H1 (cell line): ENCODE results near the gene PAQR9. TPM values are rescaled to one million over a fixed set of nuclear protein-coding genes. Genes with fewer than 3 reads are reported as not detected.

Experiments
- CTCF ChIA-PET: fragments of 300-600 bp; sonication (Branson Sonifier 250); formaldehyde crosslinking; loops from one replicate; lab custom pipeline; 2021; ENCODE audit not compliant: partially characterized antibody; lab: Charles Lee
- POLR2A ChIA-PET: fragments of 300-600 bp; sonication (Branson Sonifier 250); formaldehyde crosslinking; loops from one replicate; lab custom pipeline; 2021; ENCODE audit warnings: inconsistent platforms; ENCODE audit not compliant: partially characterized antibody; lab: Charles Lee
- DNase-seq, 2 experiments: peaks; one replicate each; pipeline versions ENCODE4 v3.0.0 to v3.0.0-alpha.2; 2010 to 2022; ENCODE audit warnings: low spot score in 2 of 2, low read depth in 1 of 2, mixed read lengths in 1 of 2
- FAIRE-seq: peaks from 2 replicates; lab custom pipeline; 2011; peaks lifted over from hg19 to GRCh38; lab: Jason Lieb, UNC
- H2AFZ ChIP-seq: 2 replicates; pipeline ENCODE4 v1.8.1; 2012; ENCODE audit warnings: low read length, inconsistent platforms
- H2AK5ac ChIP-seq: 2 replicates; pipeline ENCODE4 v1.6.1; 2013; ENCODE audit warnings: low read depth, low read length
- H2BK120ac ChIP-seq: replicated peaks from 2 replicates; pipeline ENCODE3; 2013; ENCODE audit warnings: low read depth, low read length, inconsistent platforms
- H2BK12ac ChIP-seq: 2 replicates; pipeline ENCODE4 v1.6.1; 2013; ENCODE audit warnings: low read depth, low read length
- H2BK15ac ChIP-seq: 2 replicates; pipeline ENCODE4 v1.6.1; 2013; ENCODE audit warnings: low read length
- H2BK20ac ChIP-seq: 2 replicates; pipeline ENCODE4 v1.6.1; 2013; ENCODE audit warnings: low read length
- H2BK5ac ChIP-seq: 2 replicates; pipeline ENCODE4 v1.6.1; 2013; ENCODE audit warnings: low read depth, low read length
- H3K14ac ChIP-seq: 2 replicates; pipeline ENCODE4 v1.6.1; 2013; ENCODE audit warnings: inconsistent platforms; ENCODE audit not compliant: insufficient read length
- H3K18ac ChIP-seq: 2 replicates; pipeline ENCODE4 v1.6.1; 2013; ENCODE audit warnings: low read length; ENCODE audit errors: extremely low read depth
- H3K23ac ChIP-seq: 2 replicates; pipeline ENCODE4 v1.6.1; 2013; ENCODE audit warnings: inconsistent platforms; ENCODE audit not compliant: insufficient read length
- H3K23me2 ChIP-seq: 2 replicates; pipeline ENCODE4 v1.6.1; 2013; ENCODE audit warnings: low read depth, low read length
- H3K27ac ChIP-seq: 2 replicates; pipeline ENCODE4 v1.6.1; 2011; ENCODE audit warnings: low read depth, low read length, inconsistent platforms
- H3K27me3 ChIP-seq, 4 experiments: replicated peaks in 1 of 4; 1 replicate in 1 of 4; 2 replicates in 3 of 4; pipeline versions ENCODE4 v1.6.1 to v1.8.1; 2011 to 2013; ENCODE audit warnings: low read length in 3 of 4, mild to moderate bottlenecking in 3 of 4, inconsistent platforms in 2 of 4, mixed read lengths in 2 of 4, moderate library complexity in 1 of 4; ENCODE audit not compliant: control insufficient read depth in 3 of 4, insufficient read depth in 3 of 4; ENCODE audit errors: extremely low read depth in 1 of 4
- H3K36me3 ChIP-seq, 4 experiments: 2 replicates each; pipeline versions ENCODE4 v1.6.1 to v1.8.1; 2011 to 2013; ENCODE audit warnings: mild to moderate bottlenecking in 4 of 4, low read length in 3 of 4, moderate library complexity in 2 of 4, control low read depth in 1 of 4, inconsistent platforms in 1 of 4; ENCODE audit not compliant: insufficient read depth in 4 of 4, control insufficient read depth in 2 of 4
- H3K4ac ChIP-seq: replicated peaks from 2 replicates; pipeline ENCODE3; 2013; ENCODE audit warnings: low read length, low read depth, mixed read lengths, inconsistent platforms; ENCODE audit not compliant: insufficient read length
- H3K4me1 ChIP-seq, 4 experiments: replicated peaks in 1 of 4; 1 replicate in 1 of 4; 2 replicates in 3 of 4; pipeline versions ENCODE4 v1.6.1 to v1.8.1; 2011 to 2013; ENCODE audit warnings: low read length in 3 of 4, inconsistent platforms in 2 of 4, mixed read lengths in 1 of 4; ENCODE audit not compliant: insufficient read depth in 4 of 4, control insufficient read depth in 3 of 4
- H3K4me2 ChIP-seq, 2 experiments: 2 replicates each; pipeline versions ENCODE4 v1.6.1 to v1.8.1; 2011 to 2013; ENCODE audit warnings: low read depth in 2 of 2, low read length in 2 of 2, control low read depth in 1 of 2, inconsistent platforms in 1 of 2, mild to moderate bottlenecking in 1 of 2; ENCODE audit not compliant: insufficient read depth in 1 of 2
- H3K4me3 ChIP-seq, 4 experiments: fragments of 200-600, 300-600 bp in 1 of 4; sonication (generic), shearing (Covaris generic), sonication (Bioruptor Twin) in 1 of 4; 2 replicates each; pipeline versions ENCODE4 v1.5.1 to v1.8.1; 2011 to 2016; ENCODE audit warnings: low read length in 4 of 4, low read depth in 3 of 4, control low read depth in 2 of 4, inconsistent platforms in 2 of 4, mild to moderate bottlenecking in 2 of 4, mixed read lengths in 1 of 4, moderate library complexity in 1 of 4; ENCODE audit not compliant: insufficient read depth in 2 of 4; ENCODE audit errors: extremely low read depth in 1 of 4
- H3K56ac ChIP-seq: replicated peaks from 2 replicates; pipeline ENCODE3; 2013; ENCODE audit warnings: low read depth, mild to moderate bottlenecking, mixed read lengths, low read length, inconsistent platforms; ENCODE audit not compliant: insufficient read length
- H3K79me1 ChIP-seq: 2 replicates; pipeline ENCODE4 v1.6.1; 2013; ENCODE audit warnings: low read depth, low read length, control low read depth
- H3K79me2 ChIP-seq, 2 experiments: 2 replicates each; pipeline versions ENCODE4 v1.6.1 to v1.8.1; 2012 to 2013; ENCODE audit warnings: low read length in 2 of 2, mild to moderate bottlenecking in 2 of 2, inconsistent platforms in 1 of 2; ENCODE audit not compliant: insufficient read depth in 2 of 2, control insufficient read depth in 1 of 2
- H3K9ac ChIP-seq, 4 experiments: replicated peaks in 1 of 4; 1 replicate in 1 of 4; 2 replicates in 3 of 4; pipeline versions ENCODE4 v1.6.1 to v1.8.1; 2011 to 2013; ENCODE audit warnings: low read depth in 3 of 4, low read length in 3 of 4, control low read depth in 2 of 4, mild to moderate bottlenecking in 2 of 4, moderate library complexity in 2 of 4, inconsistent platforms in 1 of 4; ENCODE audit errors: extremely low read depth in 1 of 4
- H3K9me3 ChIP-seq, 2 experiments: 2 replicates each; pipeline versions ENCODE4 v1.6.1 to v1.8.1; 2012 to 2013; ENCODE audit warnings: mild to moderate bottlenecking in 2 of 2, moderate library complexity in 2 of 2, control low read depth in 1 of 2, inconsistent platforms in 1 of 2, low read depth in 1 of 2, low read length in 1 of 2, mixed read lengths in 1 of 2; ENCODE audit not compliant: insufficient read depth in 2 of 2
- H4K20me1 ChIP-seq, 2 experiments: replicated peaks in 1 of 2; 2 replicates each; pipeline versions ENCODE3 to v1.8.1; 2011 to 2013; ENCODE audit warnings: inconsistent platforms in 2 of 2, low read length in 2 of 2, mild to moderate bottlenecking in 1 of 2; ENCODE audit not compliant: insufficient read depth in 2 of 2, control insufficient read depth in 1 of 2
- H4K5ac ChIP-seq: 2 replicates; pipeline ENCODE4 v1.6.1; 2013; ENCODE audit warnings: low read length, low read depth, mixed read lengths, inconsistent platforms; ENCODE audit not compliant: insufficient read length
- H4K8ac ChIP-seq: 2 replicates; pipeline ENCODE4 v1.8.0; 2013; ENCODE audit warnings: mild to moderate bottlenecking, moderate library complexity, low read length, inconsistent platforms; ENCODE audit not compliant: insufficient read depth; ENCODE audit errors: extremely low read depth
- H4K91ac ChIP-seq: replicated peaks from 2 replicates; pipeline ENCODE3; 2013; ENCODE audit warnings: low read length, mixed read lengths, inconsistent platforms; ENCODE audit not compliant: insufficient read length
- CHD2 ChIP-seq: IDR thresholded peaks from 2 replicates; pipeline ENCODE4 v1.6.1; 2012; ENCODE audit warnings: low read length, improper control_type of control experiment
- GTF2F1 ChIP-seq: IDR thresholded peaks from 2 replicates; pipeline ENCODE4 v1.6.1; 2012; ENCODE audit warnings: low read depth, low read length, improper control_type of control experiment, borderline replicate concordance
- POLR2A ChIP-seq, 2 experiments: IDR thresholded peaks; 1 replicate in 1 of 2; 2 replicates in 1 of 2; pipeline ENCODE4 v1.6.1; 2011; ENCODE audit warnings: low read depth in 2 of 2, low read length in 2 of 2, mild to moderate bottlenecking in 2 of 2; ENCODE audit errors: control extremely low read depth in 1 of 2
- POLR2AphosphoS5 ChIP-seq: IDR thresholded peaks from 2 replicates; pipeline ENCODE4 v1.6.1; 2011; ENCODE audit warnings: low read depth, low read length
- TBP ChIP-seq: IDR thresholded peaks from 2 replicates; pipeline ENCODE4 v1.6.1; 2011; ENCODE audit warnings: low read depth, low read length, improper control_type of control experiment
- TCF12 ChIP-seq: IDR thresholded peaks from 2 replicates; pipeline ENCODE4 v1.6.1; 2011; ENCODE audit warnings: low read depth, mild to moderate bottlenecking, low read length
- YY1 ChIP-seq: IDR thresholded peaks from 2 replicates; pipeline ENCODE4 v1.6.1; 2011; ENCODE audit warnings: low read depth, mild to moderate bottlenecking, low read length
- WGBS, 2 experiments: shearing (Covaris generic) in 1 of 2; methylation state at CpG; one replicate each; pipeline versions ENCODE4 v1.1.6 to v1.1.7; 2013 to 2015; ENCODE audit warnings: low lambda C conversion rate in 2 of 2, mixed read lengths in 2 of 2, inconsistent platforms in 1 of 2, low coverage in 1 of 2, missing lambda C conversion rate in 1 of 2; ENCODE audit not compliant: insufficient replicate concordance in 2 of 2, insufficient coverage in 1 of 2, insufficient read length in 1 of 2; ENCODE audit errors: extremely low coverage in 1 of 2, missing lambda C conversion rate in 1 of 2; 5-methylcytosine and 5-hydroxymethylcytosine counted together
- polyA plus RNA-seq, 7 experiments: library from polyadenylated mRNA; depleted of rRNA in 3 of 7; stranded (reverse) in 5 of 7; unstranded in 2 of 7; fragments of >200 nt in 5 of 7; fragments of 200-250 nt in 2 of 7; gene quantifications; 1 replicate in 5 of 7; 2 replicates in 1 of 7; 4 replicates in 1 of 7; pipeline versions ENCODE4 v1.2.1 to v1.2.3, GENCODE V29; 2011 to 2013; ENCODE audit warnings: missing spikeins in 2 of 7, mixed read lengths in 2 of 7
- total RNA-seq: library from RNA; stranded (reverse); fragmentation: NEBNext Ultra II Directional; extraction: Animal tissue kit (Norgen Biotek cat#: 25700); gene quantifications from 2 replicates; pipeline ENCODE4 v1.2.1, GENCODE V29; 2021

The PAQR9 gene
- total and polyA plus RNA-seq, 2 of the 8 experiments (the other 6 are each of a cell fraction or from before 2014, with no cell fraction given) = 2.6 to 5.2 TPM

DNA sequence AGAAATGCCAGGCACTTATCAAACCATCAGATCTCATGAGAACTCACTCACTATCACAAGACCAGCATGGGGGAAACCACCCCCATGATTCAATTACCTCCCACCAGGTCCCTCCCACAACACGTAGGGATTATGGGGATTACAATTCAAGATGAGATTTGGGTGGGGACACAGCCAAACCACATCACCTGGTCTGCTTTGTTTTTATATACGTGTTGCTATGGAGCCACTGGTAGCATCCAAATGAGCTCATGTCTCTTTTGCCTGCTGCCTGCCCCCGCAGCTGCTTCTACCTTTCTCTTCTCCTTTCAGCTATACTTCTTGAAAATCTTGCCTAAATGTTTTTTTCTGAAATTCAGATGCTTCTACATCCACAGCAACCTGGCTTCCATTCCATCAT, 47.8 kb downstream of the PAQR9 start:
- DNase-seq (no peak), FAIRE-seq (no peak)
- no peak overlapping the region for H4K91ac ChIP-seq
- no peaks in the 10 kb centered on the region for H3K27me3 ChIP-seq
- no peak overlapping the region for H2BK120ac ChIP-seq
- H3K18ac ChIP-seq = no peak overlapping the region
- H3K23ac ChIP-seq = no peak overlapping the region
- TF ChIP-seq POLR2AphosphoS5 (no peak), TCF12 (no peak), CHD2 (no peak), YY1 (no peak), GTF2F1 (no peak), POLR2A (IDR thresholded peaks at IDR 0.05; ENCODE audit: control extremely low read depth in 1 of 2, low read depth in 2 of 2, low read length in 2 of 2) (no peak), TBP (no peak)
- WGBS, 2 experiments = 81% methylated on average over 3 of the region's 3 CpGs; no CpG with 5 or more reads in 1 of the 2 experiments
- H2AK5ac ChIP-seq = no peak overlapping the region
- H2BK20ac ChIP-seq = no peak overlapping the region
- H4K8ac ChIP-seq = no peak overlapping the region
- no peak overlapping the region for H3K4me2 ChIP-seq
- no peak overlapping the region for H4K5ac ChIP-seq
- H3K79me2 ChIP-seq = no peaks in the 10 kb centered on the region
- H3K9ac ChIP-seq = no peak overlapping the region
- H3K14ac ChIP-seq = no peak overlapping the region
- no peak overlapping the region for H3K56ac ChIP-seq
- H2AFZ ChIP-seq = no peak overlapping the region
- H4K20me1 ChIP-seq = no peaks in the 10 kb centered on the region
- no peak overlapping the region for H2BK12ac ChIP-seq
- H3K4me3 ChIP-seq = no peak overlapping the region
- ChIA-PET POLR2A (no interaction called here), CTCF (interaction anchor here (0.6 to 1.5 kb wide), 3 partner anchors 8 to 87 kb away, joined by 3 to 6 read pairs (median 5); no protein-coding TSS in a partner anchor)
- no peaks in the 10 kb centered on the region for H3K79me1 ChIP-seq
- no peaks in the 10 kb centered on the region for H3K36me3 ChIP-seq
- H3K27ac ChIP-seq = no peak overlapping the region
- no peaks in the 10 kb centered on the region for H3K9me3 ChIP-seq
- no peak overlapping the region for H2BK5ac ChIP-seq
- H2BK15ac ChIP-seq = no peak overlapping the region
- H3K4me1 ChIP-seq = no peaks in the 10 kb centered on the region
- no peaks in the 10 kb centered on the region for H3K23me2 ChIP-seq
- no peak overlapping the region for H3K4ac ChIP-seq
